Lower leg skin (tissue), 3 donors: ENCODE results near the gene FERMT1.

Experiments used
- CTCF ChIP-seq, 3 donors: fragments of 450-650 bp; IDR thresholded peaks; one replicate each; pipeline ENCODE4 v1.5.1; 2016; ENCODE audit warnings: antibody characterized with exemption in 3 of 3, mild to moderate bottlenecking in 3 of 3, moderate library complexity in 2 of 3
- POLR2A ChIP-seq, 2 donors: fragments of 450-650 bp; IDR thresholded peaks; one replicate each; pipeline ENCODE4 v1.6.1; 2016 to 2017; ENCODE audit warnings: antibody characterized with exemption in 2 of 2, mild to moderate bottlenecking in 1 of 2, moderate library complexity in 1 of 2

- no peak for TF ChIP-seq CTCF (IDR thresholded peaks at IDR 0.05)
- TF ChIP-seq POLR2A (IDR thresholded peaks at IDR 0.05) = no peak
Measured at GRCh38 chr20:6038256-6038655, 84.6 kb downstream of the FERMT1 start.
